HEK293 (cell line): ENCODE data around the gene THSD4.

Experiments used
- CTCF ChIA-PET: fragments of 350-600 bp; formaldehyde crosslinking; extraction: SDS; loops from one replicate; lab custom pipeline; 2021; ENCODE audit warnings: antibody characterized with exemption; lab: Yijun Ruan, JAX
- POLR2A ChIA-PET: fragments of 300-600 bp; formaldehyde crosslinking; extraction: SDS; loops from one replicate; lab custom pipeline; 2020; ENCODE audit warnings: antibody characterized with exemption, inconsistent platforms; lab: Yijun Ruan, JAX
- H3K27ac ChIP-seq: fragments of 200-500 bp; sonication (Bioruptor generic); 2 replicates; pipeline ENCODE4 v1.5.1; 2014; ENCODE audit warnings: low read depth, low read length, control low read depth, inconsistent platforms; ENCODE audit errors: extremely low read depth
- H3K36me3 ChIP-seq, 2 experiments: fragments of 200-500 bp in 1 of 2; sonication (Bioruptor generic) in 1 of 2; 1 replicate in 1 of 2; 2 replicates in 1 of 2; pipeline ENCODE4 v1.5.1; 2014 to 2017; ENCODE audit warnings: inconsistent platforms in 2 of 2, low read length in 2 of 2; ENCODE audit not compliant: control insufficient read depth in 2 of 2, insufficient read depth in 1 of 2
- H3K4me1 ChIP-seq: fragments of 200-500 bp; sonication (Bioruptor generic); 2 replicates; pipeline ENCODE4 v1.5.1; 2014; ENCODE audit warnings: mild to moderate bottlenecking, low read length, inconsistent platforms; ENCODE audit not compliant: control insufficient read depth, insufficient read depth
- H3K4me3 ChIP-seq: 2 replicates; pipeline ENCODE4 v1.5.1; 2011; ENCODE audit warnings: low read depth, mild to moderate bottlenecking, control low read depth, low read length, moderate library complexity
- H3K9me3 ChIP-seq: fragments of 200-500 bp; sonication (Bioruptor generic); 2 replicates; pipeline ENCODE4 v1.5.1; 2014; ENCODE audit warnings: low read depth, low read length, inconsistent platforms; ENCODE audit not compliant: control insufficient read depth, insufficient read depth
- HOXC10 ChIP-seq: sonication (generic); formaldehyde crosslinking; IDR thresholded peaks from 2 replicates; pipeline ENCODE4 v1.8.1; 2023; ENCODE audit warnings: mild to moderate bottlenecking, missing genetic modification reagents
- IKZF3 ChIP-seq: fragments of 450-650 bp; IDR thresholded peaks from 2 replicates; pipeline ENCODE4 v1.5.0; 2018; ENCODE audit warnings: missing biosample characterization, mild to moderate bottlenecking, missing genetic modification characterization, moderate library complexity
- SCRT2 ChIP-seq: fragments of 450-650 bp; formaldehyde crosslinking; IDR thresholded peaks from 2 replicates; pipeline ENCODE4 v1.5.1; 2016; ENCODE audit warnings: missing biosample characterization, missing genetic modification characterization
- TRIM28 ChIP-seq: IDR thresholded peaks from 2 replicates; pipeline ENCODE4 v1.6.1; 2011; ENCODE audit warnings: low read length, control low read depth, borderline replicate concordance
- ZBTB48 ChIP-seq: fragments of 450-650 bp; formaldehyde crosslinking; IDR thresholded peaks from 2 replicates; pipeline ENCODE4 v1.5.1; 2016; ENCODE audit warnings: missing biosample characterization, missing genetic modification characterization
- ZBTB7A ChIP-seq: fragments of 450-650 bp; formaldehyde crosslinking; IDR thresholded peaks from 2 replicates; pipeline ENCODE4 v1.5.1; 2016; ENCODE audit warnings: low read depth, missing biosample characterization, missing genetic modification characterization
- ZEB2 ChIP-seq: fragments of 450-650 bp; formaldehyde crosslinking; IDR thresholded peaks from 2 replicates; pipeline ENCODE4 v1.5.1; 2016; ENCODE audit warnings: missing biosample characterization, missing genetic modification characterization
- ZNF121 ChIP-seq: fragments of 450-650 bp; formaldehyde crosslinking; IDR thresholded peaks from 2 replicates; pipeline ENCODE4 v1.5.1; 2016; ENCODE audit warnings: missing biosample characterization, missing genetic modification characterization
- ZNF292 ChIP-seq: fragments of 450-650 bp; formaldehyde crosslinking; IDR thresholded peaks from 2 replicates; pipeline ENCODE4 v1.5.1; 2016; ENCODE audit warnings: low read depth, missing biosample characterization, missing genetic modification characterization, borderline replicate concordance
- ZNF354C ChIP-seq: fragments of 450-650 bp; formaldehyde crosslinking; IDR thresholded peaks from 2 replicates; pipeline ENCODE4 v1.5.1; 2016; ENCODE audit warnings: missing biosample characterization, missing genetic modification characterization, low read depth, borderline replicate concordance
- ZNF37A ChIP-seq: fragments of 450-650 bp; IDR thresholded peaks from 2 replicates; pipeline ENCODE4 v1.5.1; 2018; ENCODE audit warnings: missing biosample characterization, missing genetic modification characterization
- ZNF433 ChIP-seq: fragments of 450-650 bp; formaldehyde crosslinking; IDR thresholded peaks from 2 replicates; pipeline ENCODE4 v1.5.1; 2016; ENCODE audit warnings: missing biosample characterization, missing genetic modification characterization, low read depth
- ZNF596 ChIP-seq: fragments of 450-650 bp; IDR thresholded peaks from 2 replicates; pipeline ENCODE4 v1.5.0; 2018; ENCODE audit warnings: missing biosample characterization, mild to moderate bottlenecking, missing genetic modification characterization, moderate library complexity
- ZNF768 ChIP-seq: fragments of 450-650 bp; formaldehyde crosslinking; IDR thresholded peaks from 2 replicates; pipeline ENCODE4 v1.5.1; 2018; ENCODE audit warnings: missing biosample characterization, mild to moderate bottlenecking, missing genetic modification characterization
- TF ChIP-seq, protein P1 (sequence below): fragments of 450-650 bp; formaldehyde crosslinking; IDR thresholded peaks from 2 replicates; pipeline ENCODE4 v1.5.1; 2016; ENCODE audit warnings: missing biosample characterization, missing genetic modification characterization
- TF ChIP-seq, protein P2 (sequence below): fragments of 450-650 bp; formaldehyde crosslinking; IDR thresholded peaks from 2 replicates; pipeline ENCODE4 v1.5.1; 2017; ENCODE audit warnings: missing biosample characterization, missing genetic modification characterization
- TF ChIP-seq, protein P3 (sequence below): fragments of 450-650 bp; formaldehyde crosslinking; conservative IDR thresholded peaks from 2 replicates; pipeline ENCODE4 v1.5.1; 2016; ENCODE audit warnings: low read depth, missing biosample characterization, missing genetic modification characterization
- TF ChIP-seq, protein P4 (sequence below): fragments of 450-650 bp; formaldehyde crosslinking; IDR thresholded peaks from 2 replicates; pipeline ENCODE4 v1.5.1; 2016; ENCODE audit warnings: missing biosample characterization, missing genetic modification characterization

The THSD4 gene

DNA sequence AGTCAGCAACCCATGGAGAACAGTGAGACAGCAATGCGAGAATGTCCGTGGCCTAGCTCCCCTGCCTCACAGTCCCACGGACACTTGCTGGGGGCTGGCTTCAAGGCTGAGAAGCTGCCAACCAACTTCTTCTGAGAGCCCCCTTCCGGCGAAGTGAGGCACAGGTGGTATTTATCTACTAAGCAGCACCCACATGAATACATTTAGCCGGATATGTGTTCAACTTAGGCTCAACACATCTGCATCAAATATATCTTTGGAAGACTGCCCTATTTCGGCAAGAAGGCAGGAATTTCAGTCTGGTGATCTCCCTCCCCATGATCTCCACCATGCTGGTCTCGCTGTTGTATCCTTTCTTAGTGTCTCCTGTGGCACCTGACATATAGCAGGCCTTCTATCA is 354.1 kb downstream of the THSD4 start:
- H3K36me3 ChIP-seq = no peaks in the 10 kb centered on the region
- POLR2A ChIA-PET = no interaction called here
- CTCF ChIA-PET = no interaction called here
- no peak overlapping the region for H3K27ac ChIP-seq
- no peaks in the 10 kb centered on the region for H3K4me1 ChIP-seq
- no peak overlapping the region for H3K4me3 ChIP-seq
- no peak for TF ChIP-seq ZNF292
- TF ChIP-seq, protein P1, sequence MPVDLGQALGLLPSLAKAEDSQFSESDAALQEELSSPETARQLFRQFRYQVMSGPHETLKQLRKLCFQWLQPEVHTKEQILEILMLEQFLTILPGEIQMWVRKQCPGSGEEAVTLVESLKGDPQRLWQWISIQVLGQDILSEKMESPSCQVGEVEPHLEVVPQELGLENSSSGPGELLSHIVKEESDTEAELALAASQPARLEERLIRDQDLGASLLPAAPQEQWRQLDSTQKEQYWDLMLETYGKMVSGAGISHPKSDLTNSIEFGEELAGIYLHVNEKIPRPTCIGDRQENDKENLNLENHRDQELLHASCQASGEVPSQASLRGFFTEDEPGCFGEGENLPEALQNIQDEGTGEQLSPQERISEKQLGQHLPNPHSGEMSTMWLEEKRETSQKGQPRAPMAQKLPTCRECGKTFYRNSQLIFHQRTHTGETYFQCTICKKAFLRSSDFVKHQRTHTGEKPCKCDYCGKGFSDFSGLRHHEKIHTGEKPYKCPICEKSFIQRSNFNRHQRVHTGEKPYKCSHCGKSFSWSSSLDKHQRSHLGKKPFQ = no peak
- no peak for TF ChIP-seq ZNF768
- TF ChIP-seq ZBTB48 = no peak
- no peak for TF ChIP-seq ZNF596
- TF ChIP-seq SCRT2 (tag by site-specific recombination) = no peak
- TF ChIP-seq ZBTB7A (tag by site-specific recombination) = no peak
- TF ChIP-seq IKZF3 = no peak
- TF ChIP-seq, protein P2, sequence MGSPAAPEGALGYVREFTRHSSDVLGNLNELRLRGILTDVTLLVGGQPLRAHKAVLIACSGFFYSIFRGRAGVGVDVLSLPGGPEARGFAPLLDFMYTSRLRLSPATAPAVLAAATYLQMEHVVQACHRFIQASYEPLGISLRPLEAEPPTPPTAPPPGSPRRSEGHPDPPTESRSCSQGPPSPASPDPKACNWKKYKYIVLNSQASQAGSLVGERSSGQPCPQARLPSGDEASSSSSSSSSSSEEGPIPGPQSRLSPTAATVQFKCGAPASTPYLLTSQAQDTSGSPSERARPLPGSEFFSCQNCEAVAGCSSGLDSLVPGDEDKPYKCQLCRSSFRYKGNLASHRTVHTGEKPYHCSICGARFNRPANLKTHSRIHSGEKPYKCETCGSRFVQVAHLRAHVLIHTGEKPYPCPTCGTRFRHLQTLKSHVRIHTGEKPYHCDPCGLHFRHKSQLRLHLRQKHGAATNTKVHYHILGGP = no peak
- no peak for TF ChIP-seq ZNF433 (tag by site-specific recombination)
- TF ChIP-seq ZEB2 (tag by site-specific recombination) = no peak
- TF ChIP-seq HOXC10 (CRISPR knock-in tag) = no peak
- TF ChIP-seq ZNF121 (tag by site-specific recombination) = no peak
- H3K9me3 ChIP-seq = no peaks in the 10 kb centered on the region

DNA sequence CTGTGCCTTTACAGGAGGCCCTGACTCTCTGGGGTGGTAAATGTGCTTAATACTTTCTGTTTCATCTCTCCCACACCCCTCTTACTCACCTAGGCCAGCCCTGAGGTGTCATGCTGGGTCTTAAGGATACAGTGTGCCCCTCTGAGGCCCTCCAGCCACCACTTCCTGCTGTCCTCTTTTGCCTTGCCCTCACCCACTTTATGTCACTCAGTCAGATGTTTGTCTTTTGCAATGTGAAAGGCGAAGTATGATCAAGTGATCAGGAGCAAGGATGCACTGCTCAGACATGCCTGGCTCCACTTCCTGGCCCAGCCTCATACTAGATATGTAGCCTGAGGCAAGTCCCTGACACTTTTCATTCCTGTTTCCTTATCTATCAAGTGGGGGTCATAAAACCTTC is 356.1 kb downstream of the THSD4 start:
- H3K27ac ChIP-seq = 0 out of 2 replicates have a peak overlapping the region, but pooled peaks have one; percentile 17
- POLR2A ChIA-PET = no interaction called here

More for the DNA sequence above, 356.1 kb downstream of the THSD4 start:
- Histone ChIP-seq H3K9me3 (no peaks in the 10 kb centered on the region), H3K36me3 (no peaks in the 10 kb centered on the region), H3K4me1 (no peaks in the 10 kb centered on the region), H3K4me3 (no peak overlapping the region)
- peak; percentile 70; the same call in 1 of the 2 replicates for TF ChIP-seq TRIM28
- TF ChIP-seq, protein P3, sequence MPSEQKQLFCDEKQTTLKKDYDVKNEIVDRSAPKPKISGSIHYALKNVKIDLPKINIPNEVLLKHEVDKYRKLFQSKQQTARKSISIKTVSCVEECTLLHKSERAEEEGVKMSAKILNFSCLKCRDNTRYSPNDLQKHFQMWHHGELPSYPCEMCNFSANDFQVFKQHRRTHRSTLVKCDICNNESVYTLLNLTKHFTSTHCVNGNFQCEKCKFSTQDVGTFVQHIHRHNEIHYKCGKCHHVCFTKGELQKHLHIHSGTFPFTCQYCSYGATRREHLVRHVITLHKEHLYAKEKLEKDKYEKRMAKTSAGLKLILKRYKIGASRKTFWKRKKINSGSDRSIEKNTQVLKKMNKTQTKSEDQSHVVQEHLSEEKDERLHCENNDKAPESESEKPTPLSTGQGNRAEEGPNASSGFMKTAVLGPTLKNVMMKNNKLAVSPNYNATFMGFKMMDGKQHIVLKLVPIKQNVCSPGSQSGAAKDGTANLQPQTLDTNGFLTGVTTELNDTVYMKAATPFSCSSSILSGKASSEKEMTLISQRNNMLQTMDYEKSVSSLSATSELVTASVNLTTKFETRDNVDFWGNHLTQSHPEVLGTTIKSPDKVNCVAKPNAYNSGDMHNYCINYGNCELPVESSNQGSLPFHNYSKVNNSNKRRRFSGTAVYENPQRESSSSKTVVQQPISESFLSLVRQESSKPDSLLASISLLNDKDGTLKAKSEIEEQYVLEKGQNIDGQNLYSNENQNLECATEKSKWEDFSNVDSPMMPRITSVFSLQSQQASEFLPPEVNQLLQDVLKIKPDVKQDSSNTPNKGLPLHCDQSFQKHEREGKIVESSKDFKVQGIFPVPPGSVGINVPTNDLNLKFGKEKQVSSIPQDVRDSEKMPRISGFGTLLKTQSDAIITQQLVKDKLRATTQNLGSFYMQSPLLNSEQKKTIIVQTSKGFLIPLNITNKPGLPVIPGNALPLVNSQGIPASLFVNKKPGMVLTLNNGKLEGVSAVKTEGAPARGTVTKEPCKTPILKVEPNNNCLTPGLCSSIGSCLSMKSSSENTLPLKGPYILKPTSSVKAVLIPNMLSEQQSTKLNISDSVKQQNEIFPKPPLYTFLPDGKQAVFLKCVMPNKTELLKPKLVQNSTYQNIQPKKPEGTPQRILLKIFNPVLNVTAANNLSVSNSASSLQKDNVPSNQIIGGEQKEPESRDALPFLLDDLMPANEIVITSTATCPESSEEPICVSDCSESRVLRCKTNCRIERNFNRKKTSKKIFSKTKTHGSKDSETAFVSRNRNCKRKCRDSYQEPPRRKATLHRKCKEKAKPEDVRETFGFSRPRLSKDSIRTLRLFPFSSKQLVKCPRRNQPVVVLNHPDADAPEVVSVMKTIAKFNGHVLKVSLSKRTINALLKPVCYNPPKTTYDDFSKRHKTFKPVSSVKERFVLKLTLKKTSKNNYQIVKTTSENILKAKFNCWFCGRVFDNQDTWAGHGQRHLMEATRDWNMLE = 0 out of 2 replicates have a peak, but pooled peaks have one; percentile 4
- TF ChIP-seq, protein P4, sequence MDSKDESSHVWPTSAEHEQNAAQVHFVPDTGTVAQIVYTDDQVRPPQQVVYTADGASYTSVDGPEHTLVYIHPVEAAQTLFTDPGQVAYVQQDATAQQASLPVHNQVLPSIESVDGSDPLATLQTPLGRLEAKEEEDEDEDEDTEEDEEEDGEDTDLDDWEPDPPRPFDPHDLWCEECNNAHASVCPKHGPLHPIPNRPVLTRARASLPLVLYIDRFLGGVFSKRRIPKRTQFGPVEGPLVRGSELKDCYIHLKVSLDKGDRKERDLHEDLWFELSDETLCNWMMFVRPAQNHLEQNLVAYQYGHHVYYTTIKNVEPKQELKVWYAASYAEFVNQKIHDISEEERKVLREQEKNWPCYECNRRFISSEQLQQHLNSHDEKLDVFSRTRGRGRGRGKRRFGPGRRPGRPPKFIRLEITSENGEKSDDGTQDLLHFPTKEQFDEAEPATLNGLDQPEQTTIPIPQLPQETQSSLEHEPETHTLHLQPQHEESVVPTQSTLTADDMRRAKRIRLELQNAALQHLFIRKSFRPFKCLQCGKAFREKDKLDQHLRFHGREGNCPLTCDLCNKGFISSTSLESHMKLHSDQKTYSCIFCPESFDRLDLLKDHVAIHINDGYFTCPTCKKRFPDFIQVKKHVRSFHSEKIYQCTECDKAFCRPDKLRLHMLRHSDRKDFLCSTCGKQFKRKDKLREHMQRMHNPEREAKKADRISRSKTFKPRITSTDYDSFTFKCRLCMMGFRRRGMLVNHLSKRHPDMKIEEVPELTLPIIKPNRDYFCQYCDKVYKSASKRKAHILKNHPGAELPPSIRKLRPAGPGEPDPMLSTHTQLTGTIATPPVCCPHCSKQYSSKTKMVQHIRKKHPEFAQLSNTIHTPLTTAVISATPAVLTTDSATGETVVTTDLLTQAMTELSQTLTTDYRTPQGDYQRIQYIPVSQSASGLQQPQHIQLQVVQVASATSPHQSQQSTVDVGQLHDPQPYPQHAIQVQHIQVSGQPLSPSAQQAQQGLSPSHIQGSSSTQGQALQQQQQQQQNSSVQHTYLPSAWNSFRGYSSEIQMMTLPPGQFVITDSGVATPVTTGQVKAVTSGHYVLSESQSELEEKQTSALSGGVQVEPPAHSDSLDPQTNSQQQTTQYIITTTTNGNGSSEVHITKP (tag by site-specific recombination) = peak; percentile 65
- no peak for TF ChIP-seq ZNF354C
- TF ChIP-seq ZNF433 (tag by site-specific recombination) = no peak
- TF ChIP-seq ZNF37A (tag by site-specific recombination) = no peak
- CTCF ChIA-PET = interaction anchor here (0.7 to 2.0 kb wide), 2 partner anchors 14 to 22 kb away, joined by 3 to 7 read pairs; no protein-coding TSS in a partner anchor
